Sigmoid colon (tissue), 7 donors: ENCODE measurements around the gene HRK. TPM values are rescaled to one million over a fixed set of nuclear protein-coding genes. Genes with fewer than 3 reads are reported as not detected.

Source experiments
- DNase-seq: peaks from one replicate; pipeline ENCODE4 v3.0.0-alpha.2; 2019
- H3K27ac ChIP-seq, 4 donors: fragments of 200-600 bp; sonication (generic); one replicate each; pipeline ENCODE4 v1.5.1; 2016 to 2019; ENCODE audit warnings: mild to moderate bottlenecking in 1 of 4
- H3K27me3 ChIP-seq, 3 donors: fragments of 200-600 bp; sonication (generic); one replicate each; pipeline ENCODE4 v1.5.1; 2019; ENCODE audit warnings: mild to moderate bottlenecking in 1 of 3
- H3K36me3 ChIP-seq, 4 donors: fragments of 200-600 bp; sonication (generic); one replicate each; pipeline ENCODE4 v1.5.1; 2016 to 2019
- H3K4me1 ChIP-seq, 4 donors: fragments of 200-600 bp; sonication (generic); one replicate each; pipeline ENCODE4 v1.5.1; 2017 to 2019
- H3K4me3 ChIP-seq, 4 donors: fragments of 200-600 bp; sonication (generic); one replicate each; pipeline ENCODE4 v1.5.1; 2017 to 2019; ENCODE audit warnings: mild to moderate bottlenecking in 2 of 4, moderate library complexity in 1 of 4
- H3K9me3 ChIP-seq, 4 donors: fragments of 200-600 bp in 3 of 4; sonication (generic) in 3 of 4; one replicate each; pipeline versions ENCODE4 v1.5.1 to v1.6.1; 2013 to 2019
- EP300 ChIP-seq, 4 donors: sonication (generic); formaldehyde crosslinking; IDR thresholded peaks; one replicate each; pipeline ENCODE4 v1.6.1; 2017; ENCODE audit warnings: antibody characterized with exemption in 4 of 4
- POLR2A ChIP-seq, 2 donors: fragments of 450-650 bp; IDR thresholded peaks; one replicate each; pipeline ENCODE4 v1.6.1; 2016; ENCODE audit warnings: antibody characterized with exemption in 2 of 2, mild to moderate bottlenecking in 2 of 2, moderate library complexity in 2 of 2
- POLR2AphosphoS5 ChIP-seq, 4 donors: sonication (generic); formaldehyde crosslinking; IDR thresholded peaks; one replicate each; pipeline ENCODE4 v1.6.1; 2017; ENCODE audit warnings: antibody characterized with exemption in 4 of 4
- WGBS, 2 donors: extraction: QIAGEN DNeasy Blood & Tissue Kit; methylation state at CpG; one replicate each; pipeline ENCODE4 v1.1.7; 2013; 5-methylcytosine and 5-hydroxymethylcytosine counted together
- intact Hi-C: fragments of 100-400 bp; cut with DNase I; formaldehyde crosslinking; loops from one replicate; pipeline ENCODE4 v1.15.1; 2023
- polyA plus RNA-seq, 3 donors: library from polyadenylated mRNA; stranded (reverse); fragments of 200-250 nt; gene quantifications; one replicate each; pipeline ENCODE4 v1.2.3, GENCODE V29; 2013
- total RNA-seq, 4 donors: library from RNA; depleted of rRNA; stranded (reverse); fragments of >200 nt; gene quantifications; one replicate each; pipeline ENCODE4 v1.1.0, GENCODE V29; 2016
- TF ChIP-seq, protein P1 (sequence below), 4 experiments: fragments of 450-650 bp in 3 of 4; fragments of 200-600 bp in 1 of 4; IDR thresholded peaks; one replicate each; pipeline ENCODE4 v1.5.1; 2016 to 2019; ENCODE audit warnings: antibody characterized with exemption in 4 of 4, mild to moderate bottlenecking in 3 of 4, moderate library complexity in 2 of 4
- donor health status: healthy with polysubstance abuse.
- donor health status: Bipolar disorder and iron deficiency.
- donor health status: healthy.

HRK gene
- total and polyA plus RNA-seq, 7 donors, result under 0.01 to 0.92 (median 0.19) TPM; not detected in 3

DNA sequence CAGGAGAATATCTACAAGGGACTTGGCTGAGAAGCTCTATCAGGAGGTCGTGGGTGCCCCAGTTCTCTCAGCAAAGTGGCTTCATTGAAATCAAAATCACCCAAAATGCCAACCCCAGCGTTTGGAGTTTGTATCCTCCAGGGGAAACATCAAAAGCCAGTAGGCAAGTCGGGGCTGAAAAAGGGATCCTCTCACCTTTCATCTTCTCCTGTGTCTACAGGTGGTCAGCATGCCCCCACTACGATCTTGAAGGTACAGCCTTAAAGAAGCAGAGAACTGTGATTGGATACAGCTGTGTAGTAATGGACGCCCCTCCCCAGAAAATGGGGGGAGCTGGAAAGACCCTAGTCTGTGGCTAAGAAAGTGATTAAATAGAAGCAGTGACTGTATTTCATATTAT, 22.2 kb downstream of the HRK start:
- TF ChIP-seq POLR2AphosphoS5 (IDR thresholded peaks at IDR 0.05), result no peak
- no peaks in the 10 kb centered on the region for H3K4me1 ChIP-seq
- WGBS, 2 donors, result 56 to 78% methylated on average over 5 of the region's 5 CpGs
- no peaks in the 10 kb centered on the region for H3K36me3 ChIP-seq
- H3K9me3 ChIP-seq, result no peaks in the 10 kb centered on the region
- H3K27me3 ChIP-seq, result peaks cover 0 to 50% (median 22%) of the 10 kb centered on the region in 3 donors
- H3K4me3 ChIP-seq, result no peak overlapping the region
- intact Hi-C loops, result no loop called here
- no peak for DNase-seq
- H3K27ac ChIP-seq, result no peak overlapping the region

DNA sequence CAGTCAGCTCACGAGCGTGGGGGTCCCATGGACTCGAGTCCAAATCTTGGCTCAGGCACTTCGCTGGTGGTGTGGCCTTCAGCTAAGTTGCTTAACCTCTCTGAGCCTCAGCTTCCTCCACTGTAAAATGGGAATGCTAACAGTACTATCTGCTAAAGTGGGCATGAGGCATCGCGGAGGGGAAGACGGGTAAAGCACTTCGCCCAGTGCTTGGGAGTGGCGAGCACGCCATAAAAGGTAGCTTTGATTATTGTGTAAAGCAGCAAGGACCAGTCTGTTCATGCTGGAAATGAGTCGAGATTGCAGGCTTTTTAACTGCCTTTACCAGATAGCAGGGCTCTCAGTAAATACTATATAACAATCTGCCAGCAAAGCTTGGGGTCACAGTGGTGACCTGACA, 24.5 kb downstream of the HRK start:
- TF ChIP-seq POLR2AphosphoS5 (IDR thresholded peaks at IDR 0.05), result no peak
- TF ChIP-seq, protein P1, sequence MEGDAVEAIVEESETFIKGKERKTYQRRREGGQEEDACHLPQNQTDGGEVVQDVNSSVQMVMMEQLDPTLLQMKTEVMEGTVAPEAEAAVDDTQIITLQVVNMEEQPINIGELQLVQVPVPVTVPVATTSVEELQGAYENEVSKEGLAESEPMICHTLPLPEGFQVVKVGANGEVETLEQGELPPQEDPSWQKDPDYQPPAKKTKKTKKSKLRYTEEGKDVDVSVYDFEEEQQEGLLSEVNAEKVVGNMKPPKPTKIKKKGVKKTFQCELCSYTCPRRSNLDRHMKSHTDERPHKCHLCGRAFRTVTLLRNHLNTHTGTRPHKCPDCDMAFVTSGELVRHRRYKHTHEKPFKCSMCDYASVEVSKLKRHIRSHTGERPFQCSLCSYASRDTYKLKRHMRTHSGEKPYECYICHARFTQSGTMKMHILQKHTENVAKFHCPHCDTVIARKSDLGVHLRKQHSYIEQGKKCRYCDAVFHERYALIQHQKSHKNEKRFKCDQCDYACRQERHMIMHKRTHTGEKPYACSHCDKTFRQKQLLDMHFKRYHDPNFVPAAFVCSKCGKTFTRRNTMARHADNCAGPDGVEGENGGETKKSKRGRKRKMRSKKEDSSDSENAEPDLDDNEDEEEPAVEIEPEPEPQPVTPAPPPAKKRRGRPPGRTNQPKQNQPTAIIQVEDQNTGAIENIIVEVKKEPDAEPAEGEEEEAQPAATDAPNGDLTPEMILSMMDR (IDR thresholded peaks at IDR 0.05), result no peak
- TF ChIP-seq EP300 (IDR thresholded peaks at IDR 0.05), result no peak
- TF ChIP-seq POLR2A (IDR thresholded peaks at IDR 0.05), result no peak
- no peaks in the 10 kb centered on the region for H3K9me3 ChIP-seq
- DNase-seq, result no peak
- intact Hi-C loops, result no loop called here
- no peak overlapping the region for H3K4me3 ChIP-seq
- no peaks in the 10 kb centered on the region for H3K36me3 ChIP-seq
- WGBS, 2 donors, result 31 to 76% methylated on average over 11 of the region's 11 CpGs
- H3K27me3 ChIP-seq, result peaks cover 0 to 50% (median 22%) of the 10 kb centered on the region in 3 donors
- no peaks in the 10 kb centered on the region for H3K4me1 ChIP-seq
- no peak overlapping the region for H3K27ac ChIP-seq

DNA sequence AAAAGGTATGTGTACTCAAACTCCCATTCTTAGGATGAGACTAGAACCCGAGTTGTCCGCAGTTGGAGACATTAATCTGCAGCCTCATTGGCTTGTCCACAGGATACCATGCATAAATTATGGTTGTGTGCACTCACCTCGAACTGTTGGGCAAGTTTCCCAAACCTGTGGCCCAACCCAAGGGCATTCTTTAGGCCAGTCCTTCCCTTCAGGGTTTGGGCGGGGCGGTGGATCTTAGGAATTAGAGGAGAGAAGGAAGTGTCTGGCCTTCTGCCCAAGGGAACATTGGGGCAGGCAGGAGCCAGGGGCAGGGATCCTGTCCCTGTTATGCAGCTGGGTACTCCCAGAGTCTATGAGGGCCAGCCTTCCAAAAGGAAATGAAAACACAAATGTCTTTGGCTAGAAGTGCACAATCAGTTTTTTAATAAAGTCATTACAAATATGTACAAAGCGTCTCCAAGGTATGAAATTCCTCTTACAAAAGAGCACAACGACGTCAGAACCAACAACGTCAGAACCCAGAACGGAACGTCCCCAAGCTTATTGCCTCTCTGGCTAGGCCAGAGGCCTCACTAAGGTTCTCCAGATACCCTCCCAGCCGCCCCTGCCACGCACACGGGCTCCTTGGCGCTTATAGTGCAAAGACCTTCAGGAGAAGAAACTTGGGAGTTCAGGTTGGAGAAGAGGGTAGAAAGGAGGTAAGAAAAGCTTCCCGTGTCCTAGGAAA, 25.3 kb downstream of the HRK start:
- Histone ChIP-seq H3K4me1 (no peaks in the 10 kb centered on the region), H3K27ac (no peak overlapping the region), H3K27me3 (peaks cover 0 to 51% (median 22%) of the 10 kb centered on the region in 3 donors), H3K4me3 (no peak overlapping the region), H3K36me3 (no peaks in the 10 kb centered on the region), H3K9me3 (no peaks in the 10 kb centered on the region)
- no peak for TF ChIP-seq EP300 (IDR thresholded peaks at IDR 0.05)
- TF ChIP-seq, protein P1 (IDR thresholded peaks at IDR 0.05), result no peak
- TF ChIP-seq POLR2A (IDR thresholded peaks at IDR 0.05), result no peak
- no peak for TF ChIP-seq POLR2AphosphoS5 (IDR thresholded peaks at IDR 0.05)
- whole genome bisulfite sequencing, 2 donors, result 30 to 80% methylated on average over 16 of the region's 16 CpGs
- intact Hi-C loops, result no loop called here
- no peak for DNase-seq

DNA sequence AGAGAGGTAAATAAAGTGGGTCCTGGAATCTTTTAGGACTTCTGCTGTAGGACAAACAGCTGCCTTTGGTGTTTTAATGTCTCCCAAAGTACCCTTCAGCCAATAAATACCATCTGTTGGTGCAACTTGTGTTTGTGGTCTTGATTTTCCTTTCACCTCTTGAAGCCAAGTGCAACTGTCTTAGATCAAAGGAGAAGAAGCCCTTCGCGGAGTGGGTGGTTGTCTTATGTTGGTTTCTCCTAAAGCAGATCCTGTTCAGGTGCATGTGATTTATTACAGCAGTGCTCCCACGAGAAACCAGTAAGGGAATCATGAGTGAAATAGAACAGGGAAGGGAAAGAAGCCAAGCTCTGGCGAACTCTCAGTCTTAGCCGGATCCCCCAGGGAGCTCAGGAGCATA, 27.7 kb downstream of the HRK start:
- Histone ChIP-seq H3K9me3 (no peaks in the 10 kb centered on the region), H3K27me3 (peaks cover 0 to 51% (median 22%) of the 10 kb centered on the region in 3 donors), H3K27ac (no peak overlapping the region), H3K4me1 (no peaks in the 10 kb centered on the region), H3K36me3 (no peaks in the 10 kb centered on the region), H3K4me3 (no peak overlapping the region)
- TF ChIP-seq, protein P1 (IDR thresholded peaks at IDR 0.05), result no peak
- TF ChIP-seq POLR2AphosphoS5 (IDR thresholded peaks at IDR 0.05) (no peak), POLR2A (IDR thresholded peaks at IDR 0.05) (no peak)
- no peak for DNase-seq
- intact Hi-C loops, result no loop called here
- 62 to 76% methylated on average over 5 of the region's 5 CpGs for WGBS, 2 donors

DNA sequence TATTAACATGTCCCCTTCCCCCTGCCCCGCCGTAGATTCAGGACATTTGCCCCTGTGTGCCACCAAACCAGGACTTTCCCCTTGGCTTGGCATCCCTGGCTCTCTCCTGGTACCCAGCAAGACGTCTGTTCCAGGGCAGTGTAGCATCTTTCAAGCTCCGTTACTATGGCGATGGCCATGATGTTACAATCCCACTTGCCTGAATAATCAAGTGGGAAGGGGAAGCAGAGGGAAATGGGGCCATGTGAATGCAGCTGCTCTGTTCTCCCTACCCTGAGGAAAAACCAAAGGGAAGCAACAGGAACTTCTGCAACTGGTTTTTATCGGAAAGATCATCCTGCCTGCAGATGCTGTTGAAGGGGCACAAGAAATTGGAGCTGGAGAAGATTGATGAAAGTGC, 28.9 kb downstream of the HRK start:
- TF ChIP-seq POLR2AphosphoS5 (IDR thresholded peaks at IDR 0.05) (no peak), POLR2A (IDR thresholded peaks at IDR 0.05) (no peak), EP300 (IDR thresholded peaks at IDR 0.05) (no peak)
- TF ChIP-seq, protein P1 (IDR thresholded peaks at IDR 0.05), result no peak
- DNase-seq, result no peak
- WGBS, 2 donors, result 88 to 89% methylated on average over 6 of the region's 6 CpGs
- peaks cover 0 to 41% (median 17%) of the 10 kb centered on the region in 3 donors for H3K27me3 ChIP-seq
- no peaks in the 10 kb centered on the region for H3K9me3 ChIP-seq
- H3K36me3 ChIP-seq, result no peaks in the 10 kb centered on the region
- no peak overlapping the region for H3K4me3 ChIP-seq
- H3K27ac ChIP-seq, result no peak overlapping the region
- H3K4me1 ChIP-seq, result no peaks in the 10 kb centered on the region
- intact Hi-C loops, result no loop called here
